Peyer's patch (tissue), 4 donors: ENCODE measurements around the gene FARS2.

ENCODE experiments used
- CTCF ChIP-seq, 6 experiments: fragments of 450-650 bp in 4 of 6; fragments of 200-600 bp in 2 of 6; sonication (generic) in 1 of 6; IDR thresholded peaks; one replicate each; pipeline ENCODE4 v1.5.1; 2017 to 2019; ENCODE audit warnings: antibody characterized with exemption in 6 of 6, mild to moderate bottlenecking in 3 of 6, moderate library complexity in 1 of 6
- POLR2A ChIP-seq, 2 donors: fragments of 450-650 bp; IDR thresholded peaks; one replicate each; pipeline ENCODE4 v1.5.1; 2017; ENCODE audit warnings: antibody characterized with exemption in 2 of 2, mild to moderate bottlenecking in 2 of 2, moderate library complexity in 2 of 2

- TF ChIP-seq CTCF (IDR thresholded peaks at IDR 0.05) (no peak), POLR2A (IDR thresholded peaks at IDR 0.05) (no peak)
These were observed 77.1 kb downstream of the FARS2 start for GRCh38 chr6:5338177-5338960.
